Neural cell (in vitro differentiated cells): ENCODE data around the gene APOC4. TPM values are rescaled to one million over a fixed set of nuclear protein-coding genes. Genes with fewer than 3 reads are reported as not detected.
"Not testable (repeated sequence)": the region's sequence is repeated elsewhere in the genome, so short reads cannot be mapped to it uniquely, and the experiment has no call there.

Experiments used
- H2AFZ ChIP-seq: fragments of 200-600, 300-800 bp; sonication (generic), shearing (Covaris generic); 2 replicates; pipeline ENCODE4 v1.6.0; 2014; ENCODE audit warnings: low read depth, mild to moderate bottlenecking, antibody characterized with exemption, low read length, moderate library complexity
- H3F3A ChIP-seq: fragments of 200-600 bp; shearing (Covaris generic); 2 replicates; pipeline ENCODE4 v1.6.1; 2016; ENCODE audit warnings: mild to moderate bottlenecking, moderate library complexity, mixed read lengths, antibody characterized with exemption, low read length; ENCODE audit not compliant: insufficient read depth, poor library complexity, severe bottlenecking
- H3K27ac ChIP-seq: fragments of 200-600, 300-800 bp; sonication (generic), shearing (Covaris generic); 2 replicates; pipeline ENCODE4 v1.5.1; 2014; ENCODE audit warnings: mild to moderate bottlenecking, low read length, moderate library complexity
- H3K27me3 ChIP-seq: fragments of 300-800, 200-600 bp; sonication (generic), shearing (Covaris generic); 2 replicates; pipeline ENCODE4 v1.6.0; 2014; ENCODE audit warnings: mild to moderate bottlenecking, low read depth, low read length, moderate library complexity; ENCODE audit not compliant: insufficient read depth
- H3K36me3 ChIP-seq: fragments of 300-800, 200-600 bp; sonication (generic), shearing (Covaris generic); 2 replicates; pipeline ENCODE4 v1.5.1; 2014; ENCODE audit warnings: mild to moderate bottlenecking, antibody characterized with exemption, low read length, moderate library complexity; ENCODE audit not compliant: insufficient read depth
- H3K4me2 ChIP-seq: fragments of 300-800, 200-600 bp; sonication (generic), shearing (Covaris generic); 2 replicates; pipeline ENCODE4 v1.6.0; 2014; ENCODE audit warnings: mild to moderate bottlenecking, low read length
- H3K4me3 ChIP-seq: fragments of 300-800, 200-600 bp; sonication (generic), shearing (Covaris generic); 2 replicates; pipeline ENCODE4 v1.5.1; 2014; ENCODE audit warnings: mild to moderate bottlenecking, low read length, moderate library complexity
- H3K79me2 ChIP-seq: fragments of 200-600 bp; shearing (Covaris generic); replicated peaks from 2 replicates; pipeline ENCODE4 v1.6.0; 2014; ENCODE audit warnings: mild to moderate bottlenecking, low read length, moderate library complexity; ENCODE audit not compliant: insufficient read depth
- H3K9ac ChIP-seq: fragments of 300-800, 200-600 bp; sonication (generic), shearing (Covaris generic); 2 replicates; pipeline ENCODE4 v1.6.1; 2016; ENCODE audit warnings: mild to moderate bottlenecking, low read length, mixed read lengths
- H3K9me2 ChIP-seq: fragments of 200-600 bp; shearing (Covaris generic); 2 replicates; pipeline ENCODE4 v1.6.1; 2016; ENCODE audit warnings: mild to moderate bottlenecking, low read length, mixed read lengths; ENCODE audit not compliant: insufficient read depth
- H3K9me3 ChIP-seq: fragments of 200-600, 300-800 bp; sonication (generic), shearing (Covaris generic); 2 replicates; pipeline ENCODE4 v1.6.1; 2016; ENCODE audit warnings: mild to moderate bottlenecking, mixed run types, low read length, moderate library complexity, mixed read lengths
- H4K20me1 ChIP-seq: fragments of 200-600 bp; shearing (Covaris generic); 2 replicates; pipeline ENCODE4 v1.6.1; 2016; ENCODE audit warnings: mild to moderate bottlenecking, mixed run types; ENCODE audit not compliant: insufficient read depth
- EP300 ChIP-seq: fragments of 450-650 bp; conservative IDR thresholded peaks from 2 replicates; pipeline ENCODE4 v1.6.1; 2014; ENCODE audit warnings: antibody characterized with exemption, mild to moderate bottlenecking, moderate library complexity; ENCODE audit not compliant: poor library complexity, severe bottlenecking
- EZH2 ChIP-seq: fragments of 200-600, 300-800 bp; shearing (Covaris generic), sonication (generic); IDR thresholded peaks from 2 replicates; pipeline ENCODE4 v1.6.1; 2014; ENCODE audit warnings: antibody characterized with exemption, low read length, borderline replicate concordance, mild to moderate bottlenecking; ENCODE audit not compliant: insufficient read depth, poor library complexity, severe bottlenecking
- MXI1 ChIP-seq: fragments of 450-650 bp; conservative IDR thresholded peaks from 2 replicates; pipeline ENCODE4 v1.6.1; 2014; ENCODE audit warnings: antibody characterized with exemption, mild to moderate bottlenecking; ENCODE audit not compliant: poor library complexity, severe bottlenecking
- POLR2AphosphoS5 ChIP-seq: IDR thresholded peaks from 2 replicates; pipeline ENCODE4 v1.6.1; 2012
- RAD21 ChIP-seq: fragments of 450-650 bp; conservative IDR thresholded peaks from 2 replicates; pipeline ENCODE4 v1.6.1; 2014; ENCODE audit warnings: antibody characterized with exemption, mild to moderate bottlenecking, moderate library complexity
- REST ChIP-seq: IDR thresholded peaks from 2 replicates; pipeline ENCODE4 v1.6.1; 2012; ENCODE audit warnings: borderline replicate concordance
- SMC3 ChIP-seq: fragments of 450-650 bp; conservative IDR thresholded peaks from 2 replicates; pipeline ENCODE4 v1.6.1; 2014; ENCODE audit warnings: antibody characterized with exemption, mild to moderate bottlenecking, moderate library complexity; ENCODE audit not compliant: poor library complexity
- TAF1 ChIP-seq: IDR thresholded peaks from 2 replicates; pipeline ENCODE4 v1.6.1; 2012; ENCODE audit warnings: low read depth
- polyA plus RNA-seq: library from polyadenylated mRNA; depleted of rRNA; stranded (reverse); fragments of >200 nt; gene quantifications from 2 replicates; pipeline ENCODE4 v1.2.3, GENCODE V29; 2014
- TF ChIP-seq, protein P1 (sequence below): fragments of 450-650 bp; IDR thresholded peaks from 2 replicates; pipeline ENCODE4 v1.5.1; 2014; ENCODE audit warnings: antibody characterized with exemption, mild to moderate bottlenecking, moderate library complexity; ENCODE audit not compliant: poor library complexity, severe bottlenecking

Gene APOC4
- polyA plus RNA-seq, 1 donor from 2014 or later: not detected

DNA sequence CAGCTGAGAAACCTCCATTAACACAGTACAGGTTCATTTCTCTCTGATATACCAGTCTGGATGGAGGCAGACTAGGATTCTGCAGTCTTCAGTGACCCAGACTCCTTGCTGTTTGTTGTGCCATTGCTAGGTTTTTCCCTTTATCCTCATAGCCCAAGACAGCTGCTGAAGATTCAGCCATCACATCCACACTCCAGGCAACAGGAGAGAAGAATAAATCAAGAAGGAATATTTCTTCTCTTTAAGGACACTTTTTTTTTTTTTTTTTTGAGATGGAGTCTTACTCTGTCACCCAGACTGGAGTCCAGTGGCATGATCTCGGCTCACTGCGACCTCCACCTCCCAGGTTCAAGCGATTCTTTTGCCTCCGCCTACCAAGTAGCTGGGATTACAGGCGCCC, 27.4 kb downstream of the APOC4 start:
- Histone ChIP-seq H3K27ac (no peak overlapping the region), H2AFZ (no peak overlapping the region), H3K79me2 (no peaks in the 10 kb centered on the region), H3K4me2 (no peak overlapping the region), H3K27me3 (no peaks in the 10 kb centered on the region), H4K20me1 (no peaks in the 10 kb centered on the region), H3F3A (no peaks in the 10 kb centered on the region), H3K9ac (no peak overlapping the region), H3K9me3 (no peaks in the 10 kb centered on the region), H3K36me3 (no peaks in the 10 kb centered on the region), H3K4me3 (no peak overlapping the region), H3K9me2 (no peaks in the 10 kb centered on the region)
- TF ChIP-seq EZH2: no peak
- no peak for TF ChIP-seq SMC3
- TF ChIP-seq EP300: no peak
- no peak for TF ChIP-seq MXI1
- TF ChIP-seq REST: no peak
- no peak for TF ChIP-seq POLR2AphosphoS5

DNA sequence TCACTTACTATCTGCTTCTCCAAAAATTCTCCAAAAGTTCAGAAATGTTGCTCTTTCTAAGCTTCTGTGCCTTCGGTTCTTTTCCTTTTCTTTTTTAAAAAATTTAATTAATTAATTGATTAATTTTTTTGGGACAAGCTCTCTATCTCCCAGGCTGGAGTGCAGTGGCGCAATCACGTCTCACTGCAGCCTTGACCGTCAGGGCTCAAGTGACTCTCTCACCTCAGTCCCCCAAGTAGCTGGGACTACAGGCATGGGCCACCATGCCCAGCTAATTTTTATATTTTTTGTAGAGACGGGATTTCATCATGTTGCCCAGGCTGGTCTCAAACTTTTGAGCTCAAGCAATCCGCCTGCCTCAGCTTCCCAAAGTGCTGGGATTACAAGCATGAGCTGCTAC, 29.4 kb downstream of the APOC4 start:
- not testable (repeated sequence) for H3K79me2 ChIP-seq, H3K9ac ChIP-seq, H3K36me3 ChIP-seq, H3K27me3 ChIP-seq, H3K4me2 ChIP-seq, H3K27ac ChIP-seq, H2AFZ ChIP-seq, H3K9me2 ChIP-seq, H3K9me3 ChIP-seq, H3F3A ChIP-seq, H3K4me3 ChIP-seq, H4K20me1 ChIP-seq

- no peak overlapping the region for H3K9ac ChIP-seq
- H3K4me3 ChIP-seq: no peak overlapping the region
- H3K36me3 ChIP-seq: no peaks in the 10 kb centered on the region
- no peak overlapping the region for H3K4me2 ChIP-seq
- no peaks in the 10 kb centered on the region for H4K20me1 ChIP-seq
- no peak overlapping the region for H2AFZ ChIP-seq
- H3K27me3 ChIP-seq: no peaks in the 10 kb centered on the region
- no peaks in the 10 kb centered on the region for H3F3A ChIP-seq
- H3K27ac ChIP-seq: no peak overlapping the region
- no peaks in the 10 kb centered on the region for H3K79me2 ChIP-seq
- H3K9me2 ChIP-seq: no peaks in the 10 kb centered on the region
- TF ChIP-seq TAF1 (no peak), RAD21 (no peak), MXI1 (no peak), POLR2AphosphoS5 (no peak), SMC3 (no peak), EP300 (no peak), REST (no peak), EZH2 (no peak)
- TF ChIP-seq, protein P1, sequence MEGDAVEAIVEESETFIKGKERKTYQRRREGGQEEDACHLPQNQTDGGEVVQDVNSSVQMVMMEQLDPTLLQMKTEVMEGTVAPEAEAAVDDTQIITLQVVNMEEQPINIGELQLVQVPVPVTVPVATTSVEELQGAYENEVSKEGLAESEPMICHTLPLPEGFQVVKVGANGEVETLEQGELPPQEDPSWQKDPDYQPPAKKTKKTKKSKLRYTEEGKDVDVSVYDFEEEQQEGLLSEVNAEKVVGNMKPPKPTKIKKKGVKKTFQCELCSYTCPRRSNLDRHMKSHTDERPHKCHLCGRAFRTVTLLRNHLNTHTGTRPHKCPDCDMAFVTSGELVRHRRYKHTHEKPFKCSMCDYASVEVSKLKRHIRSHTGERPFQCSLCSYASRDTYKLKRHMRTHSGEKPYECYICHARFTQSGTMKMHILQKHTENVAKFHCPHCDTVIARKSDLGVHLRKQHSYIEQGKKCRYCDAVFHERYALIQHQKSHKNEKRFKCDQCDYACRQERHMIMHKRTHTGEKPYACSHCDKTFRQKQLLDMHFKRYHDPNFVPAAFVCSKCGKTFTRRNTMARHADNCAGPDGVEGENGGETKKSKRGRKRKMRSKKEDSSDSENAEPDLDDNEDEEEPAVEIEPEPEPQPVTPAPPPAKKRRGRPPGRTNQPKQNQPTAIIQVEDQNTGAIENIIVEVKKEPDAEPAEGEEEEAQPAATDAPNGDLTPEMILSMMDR: no peak
- no peaks in the 10 kb centered on the region for H3K9me3 ChIP-seq
These were observed 30.8 kb downstream of the APOC4 start for GRCh38 chr19:44972802-44973201.
